HCT116 (cell line): ENCODE results near the gene MEIS1. TPM values are rescaled to one million over a fixed set of nuclear protein-coding genes. Genes with fewer than 3 reads are reported as not detected.

Experiments used
- ATAC-seq: fragments of 200-7000 bp; cut with Tn5 transposase; 2 replicates; pipeline ENCODE4 v1.9.1; 2020; ENCODE audit warnings: mild to moderate bottlenecking, moderate library complexity
- BruUV-seq: library from RNA; stranded (reverse); fragments of 400-500 nt; replicated peaks from 2 replicates; lab custom pipeline; 2021; lab: Mats Ljungman, UMichigan
- CTCF ChIA-PET: fragments of 300-600 bp; sonication (Branson Sonifier 250); formaldehyde crosslinking; loops from one replicate; lab custom pipeline; 2021; ENCODE audit warnings: antibody characterized with exemption; lab: Charles Lee
- POLR2A ChIA-PET: fragments of 300-600, 350-600 bp; sonication (Branson Sonifier 250); formaldehyde crosslinking; loops from one replicate; lab custom pipeline; 2021; ENCODE audit warnings: antibody characterized with exemption; lab: Charles Lee
- RAD21 ChIA-PET, 2 experiments: fragments of 300-600 bp; sonication (Branson Sonifier 250); formaldehyde crosslinking; loops; one replicate each; lab custom pipeline; 2023; ENCODE audit warnings: low total read pairs in 2 of 2; ENCODE audit not compliant: uncharacterized antibody in 2 of 2, unreplicated experiment in 2 of 2, low non-redundant PET in 1 of 2; lab: Charles Lee
- DNase-seq: peaks from one replicate; pipeline ENCODE4 v3.0.0-alpha.2; 2010; ENCODE audit warnings: low read depth, low spot score
- H2AFZ ChIP-seq: fragments of 200-600 bp; shearing (Covaris generic), sonication (generic); 2 replicates; pipeline ENCODE4 v1.6.1; 2017; ENCODE audit warnings: low read depth, mixed run types, mixed read lengths, antibody characterized with exemption, low read length; ENCODE audit not compliant: poor library complexity, severe bottlenecking
- H3K27ac ChIP-seq: 2 replicates; pipeline ENCODE4 v1.5.1; 2012; ENCODE audit warnings: low read depth, low read length
- H3K27me3 ChIP-seq: fragments of 200-600 bp; sonication (generic); 2 replicates; pipeline ENCODE4 v1.6.1; 2016; ENCODE audit warnings: mixed run types, low read length, mixed read lengths; ENCODE audit not compliant: insufficient read depth
- H3K36me3 ChIP-seq, 2 experiments: fragments of 200-500 bp in 1 of 2; fragments of 200-600 bp in 1 of 2; sonication (Bioruptor generic) in 1 of 2; sonication (generic) in 1 of 2; 2 replicates each; pipeline versions ENCODE4 v1.5.1 to v1.6.1; 2014 to 2016; ENCODE audit warnings: low read length in 2 of 2, inconsistent platforms in 1 of 2, mixed read lengths in 1 of 2, mixed run types in 1 of 2; ENCODE audit not compliant: insufficient read depth in 2 of 2, control insufficient read depth in 1 of 2
- H3K4me1 ChIP-seq, 2 experiments: fragments of 200-600 bp in 1 of 2; sonication (generic) in 1 of 2; 2 replicates each; pipeline versions ENCODE4 v1.5.1 to v1.6.1; 2012 to 2017; ENCODE audit warnings: low read length in 2 of 2, inconsistent platforms in 1 of 2, mild to moderate bottlenecking in 1 of 2, mixed read lengths in 1 of 2, mixed run types in 1 of 2, moderate library complexity in 1 of 2; ENCODE audit not compliant: insufficient read depth in 2 of 2, control insufficient read depth in 1 of 2
- H3K4me2 ChIP-seq: fragments of 200-600 bp; sonication (generic); 2 replicates; pipeline ENCODE4 v1.6.1; 2017; ENCODE audit warnings: mixed run types, low read length, mixed read lengths
- H3K4me3 ChIP-seq, 2 experiments: fragments of 200-600 bp in 1 of 2; sonication (generic) in 1 of 2; replicated peaks in 1 of 2; 2 replicates each; pipeline ENCODE4 v1.5.1; 2011 to 2016; ENCODE audit warnings: low read length in 2 of 2, control low read depth in 1 of 2, low read depth in 1 of 2, mild to moderate bottlenecking in 1 of 2, mixed read lengths in 1 of 2, mixed run types in 1 of 2
- H3K79me2 ChIP-seq: fragments of 200-600 bp; sonication (generic); 2 replicates; pipeline ENCODE4 v1.6.1; 2017; ENCODE audit warnings: mild to moderate bottlenecking, mixed run types, low read length, moderate library complexity, mixed read lengths; ENCODE audit not compliant: insufficient read depth
- H3K9ac ChIP-seq: fragments of 200-600 bp; sonication (generic); 2 replicates; pipeline ENCODE4 v1.6.1; 2016; ENCODE audit warnings: low read length, mixed read lengths
- H3K9me2 ChIP-seq: fragments of 200-600 bp; sonication (generic), shearing (Covaris generic); 2 replicates; pipeline ENCODE4 v1.6.1; 2017; ENCODE audit warnings: mixed run types, mild to moderate bottlenecking, moderate library complexity; ENCODE audit not compliant: insufficient read depth
- H3K9me3 ChIP-seq, 2 experiments: fragments of 200-500 bp in 1 of 2; fragments of 200-600 bp in 1 of 2; sonication (Bioruptor generic) in 1 of 2; sonication (generic) in 1 of 2; 2 replicates each; pipeline ENCODE4 v1.6.1; 2014 to 2017; ENCODE audit warnings: low read length in 2 of 2, mixed read lengths in 2 of 2, inconsistent platforms in 1 of 2, low read depth in 1 of 2, mild to moderate bottlenecking in 1 of 2, mixed run types in 1 of 2, moderate library complexity in 1 of 2; ENCODE audit not compliant: control insufficient read depth in 1 of 2, insufficient read depth in 1 of 2
- H4K20me1 ChIP-seq: fragments of 200-600 bp; sonication (generic), shearing (Covaris generic); 2 replicates; pipeline ENCODE4 v1.6.1; 2017; ENCODE audit warnings: mixed run types, mild to moderate bottlenecking, moderate library complexity; ENCODE audit not compliant: insufficient read depth
- ATF3 ChIP-seq: IDR thresholded peaks from 2 replicates; pipeline ENCODE4 v1.6.1; 2012
- CEBPB ChIP-seq: IDR thresholded peaks from 2 replicates; pipeline ENCODE4 v1.6.1; 2012; ENCODE audit warnings: low read depth
- CTCF ChIP-seq, 3 experiments: fragments of 200-600 bp in 1 of 3; sonication (generic) in 1 of 3; IDR thresholded peaks in 2 of 3; conservative IDR thresholded peaks in 1 of 3; 2 replicates each; pipeline ENCODE4 v1.5.1; 2012 to 2017; ENCODE audit warnings: low read depth in 2 of 3, low read length in 2 of 3, antibody characterized with exemption in 1 of 3, borderline replicate concordance in 1 of 3, control low read depth in 1 of 3, mild to moderate bottlenecking in 1 of 3, mixed read lengths in 1 of 3, mixed run types in 1 of 3, moderate library complexity in 1 of 3; ENCODE audit not compliant: insufficient read depth in 1 of 3
- EGR1 ChIP-seq: IDR thresholded peaks from 2 replicates; pipeline ENCODE4 v1.6.1; 2012; ENCODE audit warnings: low read depth
- ELF1 ChIP-seq: IDR thresholded peaks from 2 replicates; pipeline ENCODE4 v1.6.1; 2012; ENCODE audit warnings: low read depth, borderline replicate concordance
- EZH2 ChIP-seq: fragments of 200-600 bp; sonication (generic); IDR thresholded peaks from 2 replicates; pipeline ENCODE4 v1.6.1; 2017; ENCODE audit warnings: antibody characterized with exemption, mixed run types
- EZH2phosphoT487 ChIP-seq: fragments of 200-600 bp; IDR thresholded peaks from 2 replicates; pipeline ENCODE4 v1.6.1; 2018; ENCODE audit warnings: antibody characterized with exemption, borderline replicate concordance
- FOSL1 ChIP-seq: IDR thresholded peaks from 2 replicates; pipeline ENCODE4 v1.6.1; 2012; ENCODE audit warnings: low read depth
- MAX ChIP-seq: IDR thresholded peaks from 2 replicates; pipeline ENCODE4 v1.6.1; 2012
- POLR2AphosphoS5 ChIP-seq: IDR thresholded peaks from 2 replicates; pipeline ENCODE4 v1.6.1; 2011; ENCODE audit warnings: mild to moderate bottlenecking, low read depth, low read length, moderate library complexity
- SRF ChIP-seq: IDR thresholded peaks from 2 replicates; pipeline ENCODE4 v1.6.1; 2012; ENCODE audit warnings: low read depth
- YY1 ChIP-seq: IDR thresholded peaks from 2 replicates; pipeline ENCODE4 v1.6.1; 2011; ENCODE audit warnings: low read length, low read depth, moderate library complexity, mild to moderate bottlenecking; ENCODE audit not compliant: insufficient replicate concordance; ENCODE audit errors: extremely low read depth
- ZFX ChIP-seq: fragments of 450-650 bp; IDR thresholded peaks from 2 replicates; pipeline ENCODE4 v1.6.1; 2017
- ZNF274 ChIP-seq: fragments of 200-500 bp; sonication (Bioruptor generic); IDR thresholded peaks from 2 replicates; pipeline ENCODE4 v1.6.1; 2014; ENCODE audit warnings: mild to moderate bottlenecking, low read depth, low read length, inconsistent platforms
- intact Hi-C: fragments of 100-400 bp; cut with micrococcal nuclease; formaldehyde crosslinking; loops from 2 replicates; pipeline ENCODE4 v1.10.0; 2022
- total RNA-seq: library from RNA; stranded (reverse); gene quantifications from one replicate; pipeline ENCODE4 v1.2.1, GENCODE V29; 2021; ENCODE audit not compliant: unreplicated experiment

Gene MEIS1
- total RNA-seq, 1 experiment from 2014 or later = 0.32 TPM

- no peak for TF ChIP-seq CTCF (IDR thresholded peaks at IDR 0.05 in 2 of 3, conservative IDR thresholded peaks at IDR 0.05 in 1 of 3; ENCODE audit: borderline replicate concordance in 1 of 3, insufficient read depth in 1 of 3, low read depth in 2 of 3, low read length in 2 of 3)
- TF ChIP-seq EZH2phosphoT487 = no peak
- no peak for TF ChIP-seq EZH2
- no peak for TF ChIP-seq MAX
- no peak for TF ChIP-seq FOSL1
Observed at GRCh38 chr2:66563473-66563872, 128.5 kb downstream of the MEIS1 start (continued).

GRCh38 chr2:66565291-66565690 lies 130.4 kb downstream of the MEIS1 start:
- no peaks in the 10 kb centered on the region for H3K27me3 ChIP-seq
- no peak overlapping the region for H3K9ac ChIP-seq
- intact Hi-C loops = no loop called here
- no peak overlapping the region for H3K27ac ChIP-seq
- no peak for ATAC-seq
- POLR2A ChIA-PET = no interaction called here
- no peak overlapping the region for H3K4me3 ChIP-seq
- CTCF ChIA-PET = no interaction called here
- no peaks in the 10 kb centered on the region for H4K20me1 ChIP-seq
- no peaks in the 10 kb centered on the region for H3K4me1 ChIP-seq
- H3K79me2 ChIP-seq = no peaks in the 10 kb centered on the region
- no TSS peak for BruUV-seq
- TF ChIP-seq CEBPB (no peak), ZNF274 (no peak), ATF3 (no peak), SRF (no peak), ZFX (no peak), POLR2AphosphoS5 (no peak), EGR1 (no peak), YY1 (no peak), EZH2phosphoT487 (no peak), EZH2 (no peak), ELF1 (no peak), CTCF (IDR thresholded peaks at IDR 0.05 in 2 of 3, conservative IDR thresholded peaks at IDR 0.05 in 1 of 3; ENCODE audit: borderline replicate concordance in 1 of 3, insufficient read depth in 1 of 3, low read depth in 2 of 3, low read length in 2 of 3) (no peak), MAX (no peak), FOSL1 (no peak)
- RAD21 ChIA-PET = no interaction called here
- no peak overlapping the region for H3K4me2 ChIP-seq
- no peaks in the 10 kb centered on the region for H3K36me3 ChIP-seq
- H2AFZ ChIP-seq = no peak overlapping the region
- DNase-seq = no peak
- H3K9me2 ChIP-seq = no peaks in the 10 kb centered on the region
- no peaks in the 10 kb centered on the region; a peak in 1 of 4 replicates for H3K9me3 ChIP-seq
